ENCODE data around the gene THEM5.
A peak's percentile ranks its signal among the peaks of the same experiment; 100 is the strongest.

THEM5 gene

GRCh38 chr1:151825204-151825603 is 28.3 kb downstream of the THEM5 start:
- DNase-seq (ENCODE audit: low spot score in 2 of 2) (no peak), ATAC-seq (no peak)
- peak overlapping the region; percentile 92 for H3K27ac Mint-ChIP-seq
- H3K4me1 Mint-ChIP-seq = peaks cover 93% of the 10 kb centered on the region
- no peaks in the 10 kb centered on the region for H3K9me3 Mint-ChIP-seq
- peaks cover 5% of the 10 kb centered on the region for H3K36me3 Mint-ChIP-seq
- peak overlapping the region; percentile 75 for H3K4me3 Mint-ChIP-seq

DNA sequence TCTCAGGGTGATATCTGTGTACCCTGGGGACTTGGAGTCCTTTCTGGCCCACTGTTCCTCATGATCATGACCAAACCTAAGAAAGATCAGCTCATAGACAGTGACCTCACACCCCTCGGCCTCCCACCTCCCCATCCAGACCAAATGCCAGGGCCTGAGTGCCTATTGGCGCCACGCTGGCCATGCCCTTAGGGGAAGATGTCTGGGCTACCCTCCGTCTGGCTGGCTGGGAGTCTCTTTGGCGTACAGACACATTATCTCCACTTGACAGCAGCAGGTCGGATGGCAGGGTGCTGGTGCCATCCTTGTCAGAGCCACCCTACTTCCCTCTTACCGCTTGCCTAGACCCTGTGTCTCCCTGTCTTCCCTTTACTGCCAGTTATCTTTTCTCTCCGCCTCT is 30.3 kb downstream of the THEM5 start:
- Mint-ChIP-seq H3K27ac (peak overlapping the region; percentile 92), H3K36me3 (peaks cover 5% of the 10 kb centered on the region), H3K4me3 (peak overlapping the region; percentile 75), H3K4me1 (peaks cover 93% of the 10 kb centered on the region), H3K9me3 (no peaks in the 10 kb centered on the region)
- ATAC-seq (no peak), DNase-seq (ENCODE audit: low spot score in 2 of 2) (no peak)

DNA sequence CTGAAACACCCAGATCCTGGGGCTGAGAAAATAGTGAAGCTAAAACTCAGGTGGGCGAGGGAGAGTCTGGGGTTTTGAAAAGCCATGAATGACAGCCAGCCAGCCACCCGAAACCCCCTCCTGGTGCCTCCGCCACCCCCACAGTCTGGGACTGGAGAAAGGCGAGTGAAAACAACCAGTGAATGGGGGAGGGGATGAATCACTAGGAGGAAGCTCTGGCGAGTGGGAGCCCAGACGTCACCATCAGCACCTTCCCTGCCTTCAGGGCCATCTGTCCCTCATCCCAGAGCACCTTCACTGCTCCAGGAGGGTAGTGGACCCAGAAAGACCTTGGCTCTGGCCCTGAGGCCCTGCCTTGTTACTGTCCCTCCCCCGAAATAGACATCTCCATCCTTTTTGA is 31.1 kb downstream of the THEM5 start:
- peak overlapping the region; percentile 75 for H3K4me3 Mint-ChIP-seq
- H3K36me3 Mint-ChIP-seq = peaks cover 5% of the 10 kb centered on the region
- peaks cover 93% of the 10 kb centered on the region for H3K4me1 Mint-ChIP-seq
- ATAC-seq (peak; percentile 46), DNase-seq (ENCODE audit: low spot score in 2 of 2) (no peak)
- H3K27ac Mint-ChIP-seq = peak overlapping the region; percentile 92
- H3K9me3 Mint-ChIP-seq = no peaks in the 10 kb centered on the region

GRCh38 chr1:151820940-151821339 is 32.6 kb downstream of the THEM5 start:
- H3K36me3 Mint-ChIP-seq = peaks cover 17% of the 10 kb centered on the region
- H3K4me3 Mint-ChIP-seq = peak overlapping the region; percentile 75
- peaks cover 100% of the 10 kb centered on the region for H3K4me1 Mint-ChIP-seq
- no peaks in the 10 kb centered on the region for H3K9me3 Mint-ChIP-seq
- no peak for DNase-seq (ENCODE audit: low spot score in 2 of 2)
- peak overlapping the region; percentile 92 for H3K27ac Mint-ChIP-seq
- ATAC-seq = no peak

DNA sequence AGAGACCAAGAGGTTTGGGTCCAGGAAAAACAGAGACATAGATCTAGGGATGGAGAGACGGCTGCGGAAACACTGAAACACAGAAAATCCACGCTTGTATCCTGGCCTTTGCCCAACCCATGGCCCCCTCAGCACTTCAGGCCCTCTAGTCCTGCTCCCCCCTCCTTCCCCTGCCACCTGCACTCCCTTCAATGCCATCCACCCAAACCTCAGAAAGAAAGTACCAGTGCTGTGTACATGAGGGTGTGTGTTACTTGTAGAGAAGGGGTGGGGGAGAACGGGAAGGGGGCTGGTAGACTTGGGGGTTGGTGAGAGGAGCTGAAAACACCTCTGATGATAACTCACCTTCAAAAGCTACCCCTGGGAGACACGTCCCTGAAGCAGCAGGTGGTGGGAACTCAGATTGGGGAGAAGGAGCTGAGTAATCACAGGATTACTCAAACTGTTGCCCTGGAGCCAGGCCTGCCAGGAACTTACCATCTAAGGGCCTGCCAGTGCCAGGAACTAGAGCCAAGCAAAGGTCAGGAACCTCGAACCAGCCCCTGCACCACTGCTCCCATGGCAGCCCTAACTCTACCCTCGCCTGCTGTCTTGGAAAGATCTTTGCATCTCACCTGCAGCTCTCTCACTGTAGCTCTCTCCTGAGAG is 33.4 kb downstream of the THEM5 start:
- Mint-ChIP-seq H3K4me1 (peaks cover 100% of the 10 kb centered on the region), H3K4me3 (peak overlapping the region; percentile 75), H3K36me3 (peaks cover 21% of the 10 kb centered on the region), H3K27ac (peak overlapping the region; percentile 92), H3K9me3 (no peaks in the 10 kb centered on the region)
- peak; percentile 45 for ATAC-seq
- no peak for DNase-seq (ENCODE audit: low spot score in 2 of 2)

- ATAC-seq = no peak
- peak overlapping the region; percentile 75 for H3K4me3 Mint-ChIP-seq
Observed at GRCh38 chr1:151819227-151819835, 34.2 kb downstream of the THEM5 start.

DNA sequence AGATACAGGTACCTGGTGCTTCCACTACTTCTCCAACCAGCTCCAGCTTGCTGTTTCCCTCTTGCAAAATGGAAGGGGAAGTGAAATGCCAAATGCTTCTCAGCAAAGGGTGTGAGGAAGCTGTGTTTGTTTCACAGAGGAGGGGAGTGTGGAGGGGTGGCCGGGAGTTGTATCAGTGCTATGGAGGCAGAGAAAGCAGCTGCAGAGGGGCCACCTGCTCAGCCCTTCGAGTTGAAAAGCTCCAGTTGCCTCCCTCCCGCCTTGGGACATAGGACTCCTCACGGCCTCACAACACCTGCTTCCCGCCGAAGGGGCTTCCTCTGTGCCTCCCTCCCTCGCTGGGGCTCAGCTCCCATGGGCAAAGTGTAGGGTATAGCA is 36.2 kb downstream of the THEM5 start:
- Mint-ChIP-seq H3K27ac (peak overlapping the region; percentile 86), H3K36me3 (peaks cover 43% of the 10 kb centered on the region), H3K9me3 (no peaks in the 10 kb centered on the region), H3K4me3 (peak overlapping the region; percentile 75), H3K4me1 (peaks cover 98% of the 10 kb centered on the region)
- no peak for DNase-seq (ENCODE audit: low spot score in 2 of 2)
- ATAC-seq = no peak

More at GRCh38 chr1:151819227-151819835, 34.2 kb downstream of the THEM5 start:
- Mint-ChIP-seq H3K9me3 (no peaks in the 10 kb centered on the region), H3K27ac (peak overlapping the region; percentile 92), H3K36me3 (peaks cover 26% of the 10 kb centered on the region), H3K4me1 (peaks cover 100% of the 10 kb centered on the region)
- no peak for DNase-seq (ENCODE audit: low spot score in 2 of 2)

DNA sequence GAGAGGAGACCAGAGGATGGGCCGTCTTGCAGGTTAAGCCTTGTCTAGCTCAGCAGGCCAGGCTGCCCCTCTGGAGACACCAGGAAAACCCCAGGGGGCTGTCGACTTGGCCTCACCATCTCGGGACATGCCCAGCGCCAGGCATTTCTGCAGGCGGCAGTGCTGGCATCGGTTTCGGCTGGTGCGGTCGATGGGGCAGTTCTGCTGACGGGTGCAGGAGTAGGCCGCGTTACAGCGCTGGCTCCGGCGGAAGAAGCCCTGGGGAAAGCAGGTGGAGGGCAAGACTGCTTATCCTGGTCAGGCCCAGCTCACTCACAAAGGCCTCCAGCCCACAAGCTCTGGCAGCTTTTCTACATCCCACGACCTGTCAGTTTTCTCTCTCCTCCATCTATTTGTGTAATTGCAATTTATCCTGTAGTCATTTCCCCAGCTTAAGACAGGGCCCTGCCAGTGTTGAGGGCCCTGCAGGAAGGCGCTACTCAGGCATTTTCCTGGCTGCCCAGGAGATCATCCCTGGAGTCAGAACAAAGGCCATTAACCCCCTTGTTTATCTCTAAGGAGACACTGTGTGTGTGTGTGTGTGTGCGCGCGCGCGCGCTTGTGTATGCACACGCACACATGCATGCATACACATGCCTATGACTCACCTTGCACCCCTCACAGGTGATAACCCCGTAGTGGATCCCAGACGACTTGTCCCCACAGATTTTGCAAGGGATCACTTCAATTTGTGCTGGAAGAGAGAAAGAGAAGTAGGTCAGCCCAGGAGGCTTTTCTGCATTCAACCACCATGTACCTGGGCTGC is 36.8 kb downstream of the THEM5 start:
- Mint-ChIP-seq H3K9me3 (no peaks in the 10 kb centered on the region), H3K4me1 (peaks cover 93% of the 10 kb centered on the region), H3K4me3 (peak overlapping the region; percentile 75), H3K36me3 (peaks cover 49% of the 10 kb centered on the region), H3K27ac (peak overlapping the region; percentile 86)
- peak; percentile 6 for ATAC-seq
- DNase-seq (ENCODE audit: low spot score in 2 of 2) = no peak

DNA sequence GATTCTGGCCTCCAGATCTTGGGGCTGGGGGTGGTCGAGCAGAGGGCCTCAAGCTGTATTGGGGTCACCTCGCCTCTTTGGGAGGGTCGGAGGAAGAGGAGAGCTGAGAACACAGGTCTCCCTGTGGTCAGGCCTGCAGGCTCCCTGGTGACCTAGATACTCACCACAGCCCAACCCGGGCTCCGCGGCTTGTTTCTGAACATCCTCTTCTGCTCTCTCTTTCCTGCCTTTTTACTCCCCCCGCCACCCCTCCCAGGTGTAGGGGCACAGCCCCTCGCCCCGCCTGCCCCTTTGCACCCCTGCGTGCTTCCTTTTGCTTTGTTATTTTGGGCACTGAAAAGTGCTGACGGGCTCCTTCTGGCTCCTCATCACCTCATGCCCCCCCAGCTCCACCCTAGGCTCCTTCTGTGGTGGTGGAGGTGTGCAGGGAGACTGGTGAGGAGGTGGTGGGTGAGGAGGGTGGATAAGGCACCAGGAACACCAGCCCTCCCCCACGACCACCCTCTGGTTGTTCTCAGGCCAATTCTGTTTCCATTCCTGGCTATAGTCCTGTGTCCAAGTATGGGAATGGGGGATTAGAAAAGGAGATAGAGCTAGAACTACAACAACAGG is 37.7 kb downstream of the THEM5 start:
- Mint-ChIP-seq H3K9me3 (no peaks in the 10 kb centered on the region), H3K27ac (peak overlapping the region; percentile 86), H3K4me3 (peak overlapping the region; percentile 75), H3K4me1 (peaks cover 90% of the 10 kb centered on the region), H3K36me3 (peaks cover 58% of the 10 kb centered on the region)
- DNase-seq (ENCODE audit: low spot score in 2 of 2) (no peak), ATAC-seq (peak; percentile 39)

GRCh38 chr1:151814971-151815545 is 38.5 kb downstream of the THEM5 start:
- Mint-ChIP-seq H3K9me3 (no peaks in the 10 kb centered on the region), H3K4me1 (peaks cover 84% of the 10 kb centered on the region), H3K36me3 (peaks cover 66% of the 10 kb centered on the region), H3K27ac (peak overlapping the region; percentile 86), H3K4me3 (peak overlapping the region; percentile 75)
- no peak for DNase-seq (ENCODE audit: low spot score in 2 of 2)
- ATAC-seq = no peak

- no peaks in the 10 kb centered on the region for H3K9me3 Mint-ChIP-seq
- H3K27ac Mint-ChIP-seq = peak overlapping the region; percentile 86
- peaks cover 71% of the 10 kb centered on the region for H3K36me3 Mint-ChIP-seq
- no peak overlapping the region for H3K4me3 Mint-ChIP-seq
- DNase-seq (ENCODE audit: low spot score in 2 of 2) (no peak), ATAC-seq (no peak)
- peaks cover 81% of the 10 kb centered on the region for H3K4me1 Mint-ChIP-seq
Observed at GRCh38 chr1:151814426-151814825, 39.1 kb downstream of the THEM5 start.

- Mint-ChIP-seq H3K36me3 (peaks cover 78% of the 10 kb centered on the region), H3K27ac (peak overlapping the region; percentile 86), H3K9me3 (no peaks in the 10 kb centered on the region), H3K4me1 (peaks cover 71% of the 10 kb centered on the region), H3K4me3 (no peak overlapping the region)
- ATAC-seq (no peak), DNase-seq (ENCODE audit: low spot score in 2 of 2) (no peak)
Observed at GRCh38 chr1:151813271-151813977, 40.1 kb downstream of the THEM5 start.

DNA sequence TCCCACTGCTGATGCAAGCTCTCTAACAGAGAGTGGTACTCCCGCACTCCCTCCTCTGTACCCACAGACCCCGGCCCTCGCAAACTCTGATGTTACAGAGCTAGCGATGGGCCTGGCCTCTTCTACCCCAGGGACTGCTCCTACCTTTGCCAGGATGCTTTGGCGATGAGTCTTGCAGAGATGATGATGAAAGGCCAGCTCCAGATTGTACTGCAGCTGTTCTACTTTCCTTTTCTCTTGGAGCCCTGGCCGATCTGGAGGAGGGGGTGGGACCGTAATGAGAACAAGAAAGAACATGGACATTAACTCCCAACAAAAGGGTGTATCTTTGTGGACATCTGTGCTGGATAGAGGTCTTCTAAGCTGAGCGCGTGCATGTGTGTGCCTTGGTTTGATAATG is 42.3 kb downstream of the THEM5 start:
- Mint-ChIP-seq H3K27ac (peak overlapping the region; percentile 60), H3K4me3 (no peak overlapping the region), H3K4me1 (peaks cover 49% of the 10 kb centered on the region), H3K9me3 (no peaks in the 10 kb centered on the region), H3K36me3 (peaks cover 80% of the 10 kb centered on the region)
- ATAC-seq (no peak), DNase-seq (ENCODE audit: low spot score in 2 of 2) (no peak)

DNA sequence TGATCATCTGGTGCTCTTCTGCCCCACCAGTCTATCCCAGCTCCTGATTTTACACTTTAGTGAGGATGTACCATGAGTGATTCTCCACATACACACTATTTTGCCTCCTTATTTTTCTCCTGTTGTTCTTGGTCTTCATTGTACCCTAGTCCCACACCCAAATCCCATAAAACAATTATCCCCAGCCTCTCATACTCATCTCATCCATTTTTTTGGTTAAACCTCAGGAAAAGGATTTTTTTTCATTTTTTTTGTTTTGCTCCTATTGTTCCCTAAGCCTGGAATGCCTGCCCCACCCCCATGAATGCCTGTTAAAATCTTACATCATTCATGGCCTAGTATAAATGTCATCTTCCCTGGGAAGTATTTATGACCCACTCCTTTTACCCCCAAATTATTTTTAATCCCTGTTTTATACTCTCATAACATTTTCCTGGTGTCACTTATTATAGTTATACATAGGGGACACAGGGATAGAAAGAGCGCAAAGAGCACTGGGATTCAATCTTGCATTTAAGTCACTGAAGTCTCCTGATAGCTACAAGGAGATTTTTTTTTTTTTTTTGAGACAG is 43.4 kb downstream of the THEM5 start:
- DNase-seq (ENCODE audit: low spot score in 2 of 2) = no peak
- peaks cover 38% of the 10 kb centered on the region for H3K4me1 Mint-ChIP-seq
- no peak for ATAC-seq
- H3K27ac Mint-ChIP-seq = peak overlapping the region; percentile 43
- peaks cover 70% of the 10 kb centered on the region for H3K36me3 Mint-ChIP-seq
- H3K4me3 Mint-ChIP-seq = no peak overlapping the region
- H3K9me3 Mint-ChIP-seq = no peaks in the 10 kb centered on the region

Data from stimulated activated effector memory CD8-positive, alpha-beta T cell treated with anti-CD3 and anti-CD28 coated beads, Interleukin-12 subunit alpha, Interleukin-12 subunit beta, amount 100 ng/mL, for 72 hours (primary cell).